AG09319 (cell line): Measurements from ENCODE around the gene TBX21.

ENCODE experiments used
- DNase-seq: peaks from one replicate; pipeline ENCODE4 v3.0.0-alpha.2; 2010; ENCODE audit warnings: low read depth; ENCODE audit errors: extremely low read depth
- CTCF ChIP-seq: IDR thresholded peaks from 2 replicates; pipeline ENCODE4 v1.5.1; 2011; ENCODE audit warnings: low read depth, mild to moderate bottlenecking, inconsistent platforms, low read length, moderate library complexity

TBX21 gene

GRCh38 chr17:47717261-47717697, 15.8 kb upstream of the TBX21 start:
- no peak for DNase-seq
- TF ChIP-seq CTCF: peak; percentile 30

- TF ChIP-seq CTCF: no peak
- DNase-seq: no peak
These were observed 14.9 kb upstream of the TBX21 start for GRCh38 chr17:47717979-47718621.

- no peak for TF ChIP-seq CTCF
- no peak for DNase-seq
These were observed 14.2 kb upstream of the TBX21 start for GRCh38 chr17:47718634-47719405.

GRCh38 chr17:47719411-47720152, 13.5 kb upstream of the TBX21 start:
- TF ChIP-seq CTCF: no peak
- DNase-seq: no peak

GRCh38 chr17:47720196-47720595, 12.8 kb upstream of the TBX21 start:
- DNase-seq: no peak
- no peak for TF ChIP-seq CTCF

- no peak for DNase-seq
These were observed 12.1 kb upstream of the TBX21 start for GRCh38 chr17:47720754-47721533.

More at GRCh38 chr17:47720754-47721533, 12.1 kb upstream of the TBX21 start:
- no peak for TF ChIP-seq CTCF
